DOHH2 (cell line): Measurements from ENCODE around the gene SAMD8.
A peak's percentile ranks its signal among the peaks of the same experiment; 100 is the strongest.

Experiments
- H3F3A ChIP-seq: fragments of 200-600 bp; sonication (generic), shearing (Covaris generic); 2 replicates; pipeline ENCODE4 v1.6.0; 2016; ENCODE audit warnings: antibody characterized with exemption, mild to moderate bottlenecking; ENCODE audit not compliant: control insufficient read depth, insufficient read depth
- H3K27ac ChIP-seq: fragments of 200-600 bp; sonication (generic); 2 replicates; pipeline ENCODE4 v1.5.1; 2014; ENCODE audit warnings: low read depth, mild to moderate bottlenecking, low read length, moderate library complexity
- H3K27me3 ChIP-seq: fragments of 200-600 bp; sonication (generic); 2 replicates; pipeline ENCODE4 v1.6.1; 2014; ENCODE audit warnings: mild to moderate bottlenecking, low read length, mixed read lengths; ENCODE audit not compliant: control insufficient read depth
- H3K36me3 ChIP-seq: fragments of 200-600 bp; sonication (generic); 2 replicates; pipeline ENCODE4 v1.6.1; 2014; ENCODE audit warnings: mild to moderate bottlenecking, low read length, moderate library complexity, mixed read lengths; ENCODE audit not compliant: control insufficient read depth
- H3K4me1 ChIP-seq: fragments of 200-600 bp; sonication (generic); 2 replicates; pipeline ENCODE4 v1.6.1; 2014; ENCODE audit warnings: mild to moderate bottlenecking, low read length, mixed read lengths; ENCODE audit not compliant: control insufficient read depth
- H3K4me2 ChIP-seq: fragments of 200-600 bp; sonication (generic); 2 replicates; pipeline ENCODE4 v1.6.0; 2014; ENCODE audit warnings: mild to moderate bottlenecking, low read length, moderate library complexity
- H3K4me3 ChIP-seq: fragments of 200-600 bp; sonication (generic); 2 replicates; pipeline ENCODE4 v1.5.1; 2014; ENCODE audit warnings: mild to moderate bottlenecking, low read length, mixed read lengths
- H3K79me2 ChIP-seq: fragments of 200-600 bp; sonication (generic); 2 replicates; pipeline ENCODE4 v1.6.1; 2014; ENCODE audit warnings: mild to moderate bottlenecking, low read length, mixed read lengths; ENCODE audit not compliant: control insufficient read depth
- H3K9me2 ChIP-seq: fragments of 200-600 bp; sonication (generic); replicated peaks from 2 replicates; pipeline ENCODE4 v1.6.1; 2014; ENCODE audit warnings: mild to moderate bottlenecking, low read length, mixed read lengths; ENCODE audit not compliant: control insufficient read depth
- H3K9me3 ChIP-seq: fragments of 200-600 bp; sonication (generic); 2 replicates; pipeline ENCODE4 v1.6.1; 2014; ENCODE audit warnings: antibody characterized with exemption, low read length, mixed read lengths; ENCODE audit not compliant: control insufficient read depth, insufficient read depth
- H4K20me1 ChIP-seq: fragments of 200-600 bp; sonication (generic); 2 replicates; pipeline ENCODE4 v1.6.0; 2014; ENCODE audit warnings: low read depth, mild to moderate bottlenecking, antibody characterized with exemption, low read length, moderate library complexity; ENCODE audit not compliant: control insufficient read depth, insufficient read depth
- EZH2phosphoT487 ChIP-seq: fragments of 200-600 bp; sonication (generic); IDR thresholded peaks from 2 replicates; pipeline ENCODE4 v1.6.1; 2017; ENCODE audit warnings: borderline replicate concordance, mild to moderate bottlenecking, antibody characterized with exemption, low read length, moderate library complexity, mixed read lengths
- TF ChIP-seq, protein P1 (sequence below): fragments of 200-600 bp; sonication (generic); IDR thresholded peaks from one replicate; pipeline ENCODE4 v1.5.1; 2014; ENCODE audit warnings: antibody characterized with exemption, mild to moderate bottlenecking, low read depth, low read length; ENCODE audit not compliant: poor library complexity, severe bottlenecking

Gene SAMD8

DNA sequence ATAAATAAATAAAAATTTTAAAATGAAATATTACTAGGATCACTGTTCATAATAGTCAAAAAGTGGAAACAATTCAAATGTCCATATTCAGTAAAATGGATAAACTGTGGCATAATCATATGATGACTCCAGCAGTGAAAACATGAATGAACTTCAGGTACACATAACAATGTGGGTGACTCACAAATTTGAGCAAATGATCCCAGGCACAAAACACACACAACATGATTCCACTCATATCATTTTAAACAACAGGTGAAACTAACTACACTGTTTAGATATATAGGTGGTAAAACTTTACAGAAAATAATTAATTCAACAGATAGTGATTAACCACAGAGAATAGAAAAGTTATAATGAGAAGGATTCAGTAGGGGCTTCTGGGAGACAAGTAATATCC lies 14.7 kb upstream of the SAMD8 start:
- Histone ChIP-seq H4K20me1 (no peaks in the 10 kb centered on the region), H3K4me1 (no peaks in the 10 kb centered on the region), H3K9me3 (no peaks in the 10 kb centered on the region), H3K79me2 (no peaks in the 10 kb centered on the region), H3K36me3 (no peaks in the 10 kb centered on the region), H3K4me3 (no peak overlapping the region), H3K27me3 (no peaks in the 10 kb centered on the region), H3F3A (no peaks in the 10 kb centered on the region), H3K4me2 (no peak overlapping the region), H3K9me2 (no peaks in the 10 kb centered on the region), H3K27ac (no peak overlapping the region)
- TF ChIP-seq EZH2phosphoT487 = no peak
- TF ChIP-seq, protein P1, sequence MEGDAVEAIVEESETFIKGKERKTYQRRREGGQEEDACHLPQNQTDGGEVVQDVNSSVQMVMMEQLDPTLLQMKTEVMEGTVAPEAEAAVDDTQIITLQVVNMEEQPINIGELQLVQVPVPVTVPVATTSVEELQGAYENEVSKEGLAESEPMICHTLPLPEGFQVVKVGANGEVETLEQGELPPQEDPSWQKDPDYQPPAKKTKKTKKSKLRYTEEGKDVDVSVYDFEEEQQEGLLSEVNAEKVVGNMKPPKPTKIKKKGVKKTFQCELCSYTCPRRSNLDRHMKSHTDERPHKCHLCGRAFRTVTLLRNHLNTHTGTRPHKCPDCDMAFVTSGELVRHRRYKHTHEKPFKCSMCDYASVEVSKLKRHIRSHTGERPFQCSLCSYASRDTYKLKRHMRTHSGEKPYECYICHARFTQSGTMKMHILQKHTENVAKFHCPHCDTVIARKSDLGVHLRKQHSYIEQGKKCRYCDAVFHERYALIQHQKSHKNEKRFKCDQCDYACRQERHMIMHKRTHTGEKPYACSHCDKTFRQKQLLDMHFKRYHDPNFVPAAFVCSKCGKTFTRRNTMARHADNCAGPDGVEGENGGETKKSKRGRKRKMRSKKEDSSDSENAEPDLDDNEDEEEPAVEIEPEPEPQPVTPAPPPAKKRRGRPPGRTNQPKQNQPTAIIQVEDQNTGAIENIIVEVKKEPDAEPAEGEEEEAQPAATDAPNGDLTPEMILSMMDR = no peak

DNA sequence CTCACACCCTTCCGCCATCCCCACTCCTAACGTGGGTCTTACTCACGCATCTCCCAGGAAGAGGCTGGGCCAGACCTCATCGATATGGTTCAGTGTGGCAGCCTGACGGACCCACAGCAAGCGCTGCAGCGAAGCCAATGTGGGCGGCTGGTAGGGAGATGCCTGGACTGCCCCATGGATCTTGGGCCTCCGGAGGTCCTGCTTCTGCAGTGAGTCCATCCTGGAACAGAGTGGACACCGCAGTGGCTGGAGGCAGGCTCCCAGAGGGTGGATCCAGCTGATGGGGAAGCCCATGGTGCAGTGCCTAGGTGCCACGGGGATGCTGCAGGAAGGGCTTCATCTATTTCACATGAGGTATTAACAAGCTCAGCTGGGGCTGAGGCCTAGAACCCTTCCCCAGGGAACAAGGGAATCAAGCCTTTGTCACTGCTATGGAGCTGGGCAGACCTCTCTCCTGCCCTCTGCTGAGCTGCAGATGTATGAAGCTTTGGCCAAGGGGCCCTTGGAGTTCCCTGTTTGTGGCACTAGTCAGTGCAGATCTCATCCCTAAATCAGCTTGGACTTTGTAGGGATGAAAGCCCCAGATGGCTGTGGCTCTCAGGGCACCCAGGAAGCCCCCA lies 13.7 kb upstream of the SAMD8 start:
- Histone ChIP-seq H3K36me3 (no peaks in the 10 kb centered on the region), H3K9me2 (no peaks in the 10 kb centered on the region), H3F3A (no peaks in the 10 kb centered on the region), H4K20me1 (no peaks in the 10 kb centered on the region), H3K4me1 (no peaks in the 10 kb centered on the region), H3K27me3 (no peaks in the 10 kb centered on the region), H3K4me3 (no peak overlapping the region), H3K79me2 (no peaks in the 10 kb centered on the region), H3K27ac (no peak overlapping the region), H3K9me3 (no peaks in the 10 kb centered on the region), H3K4me2 (no peak overlapping the region)
- TF ChIP-seq, protein P1 = peak; percentile 20
- TF ChIP-seq EZH2phosphoT487 = no peak

- Histone ChIP-seq H4K20me1 (no peaks in the 10 kb centered on the region), H3K9me2 (no peaks in the 10 kb centered on the region), H3K36me3 (no peaks in the 10 kb centered on the region), H3K4me3 (no peak overlapping the region), H3K27me3 (no peaks in the 10 kb centered on the region), H3K4me2 (no peak overlapping the region), H3K27ac (no peak overlapping the region), H3K79me2 (no peaks in the 10 kb centered on the region), H3K4me1 (no peaks in the 10 kb centered on the region), H3K9me3 (no peaks in the 10 kb centered on the region), H3F3A (no peaks in the 10 kb centered on the region)
- TF ChIP-seq EZH2phosphoT487 = no peak
- TF ChIP-seq, protein P1 = no peak
Observed at GRCh38 chr10:75098902-75099673, 12.4 kb upstream of the SAMD8 start.
